Right lobe of liver (tissue), 6 donors: Measurements from ENCODE around the gene CHMP2A. TPM values are rescaled to one million over a fixed set of nuclear protein-coding genes. Genes with fewer than 3 reads are reported as not detected.
A peak's percentile ranks its signal among the peaks of the same experiment; 100 is the strongest.

Source experiments
- ATAC-seq, 4 donors: fragments of 200-7000 bp; cut with Tn5 transposase; one replicate each; pipeline ENCODE4 v1.9.1; 2020; ENCODE audit warnings: mild to moderate bottlenecking in 4 of 4, moderate library complexity in 4 of 4
- DNase-seq, 3 donors: peaks; one replicate each; pipeline ENCODE4 v3.0.0-alpha.2; 2020
- H3K27ac ChIP-seq, 3 donors: fragments of 200-600 bp; one replicate each; pipeline ENCODE4 v1.8.0; 2022
- H3K27me3 ChIP-seq, 2 donors: fragments of 200-600 bp; one replicate each; pipeline ENCODE4 v1.8.0; 2022
- H3K36me3 ChIP-seq, 4 donors: fragments of 200-600 bp; sonication (generic) in 1 of 4; one replicate each; pipeline versions ENCODE4 v1.5.1 to v1.8.0; 2017 to 2022; ENCODE audit warnings: control low read depth in 1 of 4
- H3K4me1 ChIP-seq, 4 donors: fragments of 200-600 bp; sonication (generic) in 1 of 4; one replicate each; pipeline versions ENCODE4 v1.5.1 to v1.8.0; 2017 to 2022; ENCODE audit warnings: control low read depth in 1 of 4
- H3K4me3 ChIP-seq, 3 donors: fragments of 200-600 bp; one replicate each; pipeline ENCODE4 v1.8.0; 2022
- H3K9me3 ChIP-seq, 4 donors: fragments of 200-600 bp; sonication (generic) in 1 of 4; one replicate each; pipeline versions ENCODE4 v1.5.1 to v1.8.0; 2017 to 2022; ENCODE audit warnings: control low read depth in 1 of 4
- CTCF ChIP-seq, 4 donors: fragments of 200-600 bp in 3 of 4; fragments of 450-650 bp in 1 of 4; IDR thresholded peaks; one replicate each; pipeline versions ENCODE4 v1.5.1 to v1.8.0; 2016 to 2022; ENCODE audit warnings: antibody characterized with exemption in 4 of 4, mild to moderate bottlenecking in 2 of 4
- POLR2A ChIP-seq: fragments of 450-650 bp; IDR thresholded peaks from one replicate; pipeline ENCODE4 v1.6.1; 2017; ENCODE audit warnings: antibody characterized with exemption, mild to moderate bottlenecking
- WGBS: methylation state at CpG from one replicate; pipeline ENCODE4 v1.1.6; 2018; ENCODE audit warnings: low coverage, low lambda C conversion rate; ENCODE audit not compliant: insufficient coverage; ENCODE audit errors: missing lambda C conversion rate; 5-methylcytosine and 5-hydroxymethylcytosine counted together
- intact Hi-C, 2 donors: fragments of 100-400 bp; cut with DNase I; formaldehyde crosslinking; loops; one replicate each; pipeline versions ENCODE4 v1.11.2 to v1.14.1; 2022
- long read RNA-seq: library from polyadenylated mRNA; unstranded; transcript quantifications from one replicate; pipeline ENCODE4 v2.0.0, GENCODE V29; 2019
- total RNA-seq, 6 experiments: library from RNA; depleted of rRNA in 2 of 6; stranded (reverse); fragments of >200 nt in 2 of 6; fragmentation: NEBNext Ultra II Directional in 3 of 6; extraction: Animal tissue kit (Norgen Biotek cat#: 25700) in 3 of 6; gene quantifications; one replicate each; pipeline versions ENCODE4 v1.1.0 to v1.2.4, GENCODE V29; 2016 to 2023
- donor health status: DM: no; HTN: yes; CAD: no.
- donor health status: DM: no; HTN: no; CAD: no.
- donor health status: DM: no; HTN: no; CAD: no.
- donor health status: DM: no; HTN: yes; CAD: no.
- donor health status: DM: no; HTN: yes; CAD: no.

The CHMP2A gene
- total RNA-seq: 10 to 100 TPM; 62.1 to 90.9 (median 70.7) TPM
- long read RNA-seq, transcript CHMP2A-201 (6 exons, 913 nt): major isoform, 23 of 33 reads
- long read RNA-seq, partial matches to known transcripts: 3 of 33 reads
- long read RNA-seq, other reads (novel, unspliced or antisense): 1 of 33 reads

DNA sequence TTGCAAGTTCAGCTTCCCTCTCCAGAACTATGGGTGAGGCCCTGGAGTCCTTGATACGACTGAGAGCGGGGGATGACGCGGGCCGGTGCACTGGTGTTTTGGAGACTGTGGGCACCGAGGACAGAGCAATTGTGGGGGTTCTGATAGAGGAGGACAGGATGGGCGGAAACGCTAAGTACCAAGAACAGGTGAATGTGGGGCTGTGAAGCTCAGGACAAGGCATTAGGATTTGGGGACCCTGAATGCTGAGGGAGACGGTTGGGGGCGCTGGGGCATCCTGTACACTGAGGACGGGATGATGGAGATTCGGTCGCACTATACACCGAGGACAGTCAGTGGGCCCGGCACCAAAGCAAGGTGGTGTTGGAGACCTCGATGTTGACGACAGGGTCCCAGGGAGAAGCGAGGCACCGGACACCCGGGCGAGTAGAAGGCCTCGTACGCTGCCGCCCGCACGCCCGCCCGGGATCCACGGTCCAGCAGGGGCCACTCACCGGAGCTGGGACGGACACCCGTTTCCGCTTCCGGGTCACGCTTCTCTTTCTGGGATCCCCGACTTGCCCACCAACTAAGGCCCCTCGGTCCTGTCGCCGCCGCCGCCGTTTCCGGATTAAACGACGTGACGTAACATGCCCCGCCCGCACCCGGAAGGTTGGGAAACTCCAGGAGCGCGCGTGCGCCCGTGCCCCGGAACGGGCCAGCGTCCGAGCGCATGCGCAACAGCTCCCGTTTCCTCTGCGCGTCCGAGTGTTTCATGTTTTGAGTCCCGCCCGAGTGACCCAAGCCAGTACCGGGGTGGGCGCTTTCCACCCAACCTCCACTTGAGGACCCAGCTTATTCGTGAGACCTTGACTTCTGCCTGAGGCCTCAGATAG is at the start of gene CHMP2A:
Gene CHMP2A, minus strand, starts transcription at position 612 of the 875 bp plus-strand sequence. CDS start 893 bp downstream, outside the sequence.
- ATAC-seq: peak; percentile 48 to 61 (median 54)
- H3K36me3 ChIP-seq: peaks cover 0 to 47% (median 19%) of the 10 kb centered on the region in 4 donors
- H3K4me1 ChIP-seq: peaks cover 0 to 24% (median 6%) of the 10 kb centered on the region in 4 donors

DNA sequence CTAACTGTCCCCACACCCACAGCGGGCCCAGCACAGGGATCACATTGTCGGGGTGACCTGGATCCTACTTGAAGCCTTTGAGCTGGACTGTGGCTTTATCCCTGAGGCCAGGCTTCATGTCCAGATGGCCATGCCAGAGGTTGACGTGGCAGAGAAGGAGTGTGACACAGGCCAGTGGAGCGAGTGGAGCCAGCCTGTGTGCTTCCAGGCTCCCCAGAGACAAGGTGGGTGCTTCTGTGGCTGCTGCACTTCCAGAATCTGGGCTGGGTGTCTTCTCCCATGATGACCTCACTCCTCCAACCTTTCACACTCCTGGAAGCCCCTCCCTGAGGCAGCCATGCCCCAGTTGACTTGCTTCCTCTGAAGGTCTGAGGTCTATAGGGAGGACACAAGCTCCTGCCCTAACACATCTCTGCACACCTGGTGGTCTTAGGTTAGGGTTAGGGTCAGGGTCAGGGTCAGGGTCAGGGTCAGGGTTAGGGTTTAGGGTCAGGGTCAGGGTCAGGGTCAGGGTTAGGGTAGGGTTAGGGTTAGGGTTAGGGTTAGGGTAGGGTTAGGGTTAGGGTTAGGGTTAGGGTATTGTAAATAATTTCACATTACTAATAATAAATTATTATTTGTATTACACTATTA is 31.3 kb upstream of the CHMP2A start:
- H3K27ac ChIP-seq: no peak overlapping the region
- WGBS: no CpG with 5 or more reads among the region's 4 CpGs
- peak in 1 of 3 donors; percentile 5 for DNase-seq
- no peak overlapping the region for H3K4me3 ChIP-seq
- no peaks in the 10 kb centered on the region for H3K9me3 ChIP-seq
- H3K27me3 ChIP-seq: no peaks in the 10 kb centered on the region
- H3K4me1 ChIP-seq: no peaks in the 10 kb centered on the region
- H3K36me3 ChIP-seq: peaks cover 0 to 10% (median 0%) of the 10 kb centered on the region in 4 donors
- TF ChIP-seq CTCF (IDR thresholded peaks at IDR 0.05) (no peak), POLR2A (no peak)
- intact Hi-C loops: no loop called here
- ATAC-seq: peak in 1 of 4 donors; percentile 24

More for the DNA sequence above, at the start of gene CHMP2A:
- 1% methylated on average over 23 of the region's 69 CpGs for WGBS
- intact Hi-C loops: no loop called here
- Histone ChIP-seq H3K27ac (peak within 1 kb of the TSS; percentile 76 to 90 (median 83)), H3K4me3 (peak within 1 kb of the TSS; percentile 37 to 90 (median 89)), H3K27me3 (no peaks in the 10 kb centered on the region), H3K9me3 (no peaks in the 10 kb centered on the region)
- peak; percentile 64 for TF ChIP-seq POLR2A
- TF ChIP-seq CTCF (IDR thresholded peaks at IDR 0.05): no peak
- peak; percentile 99 for DNase-seq

DNA sequence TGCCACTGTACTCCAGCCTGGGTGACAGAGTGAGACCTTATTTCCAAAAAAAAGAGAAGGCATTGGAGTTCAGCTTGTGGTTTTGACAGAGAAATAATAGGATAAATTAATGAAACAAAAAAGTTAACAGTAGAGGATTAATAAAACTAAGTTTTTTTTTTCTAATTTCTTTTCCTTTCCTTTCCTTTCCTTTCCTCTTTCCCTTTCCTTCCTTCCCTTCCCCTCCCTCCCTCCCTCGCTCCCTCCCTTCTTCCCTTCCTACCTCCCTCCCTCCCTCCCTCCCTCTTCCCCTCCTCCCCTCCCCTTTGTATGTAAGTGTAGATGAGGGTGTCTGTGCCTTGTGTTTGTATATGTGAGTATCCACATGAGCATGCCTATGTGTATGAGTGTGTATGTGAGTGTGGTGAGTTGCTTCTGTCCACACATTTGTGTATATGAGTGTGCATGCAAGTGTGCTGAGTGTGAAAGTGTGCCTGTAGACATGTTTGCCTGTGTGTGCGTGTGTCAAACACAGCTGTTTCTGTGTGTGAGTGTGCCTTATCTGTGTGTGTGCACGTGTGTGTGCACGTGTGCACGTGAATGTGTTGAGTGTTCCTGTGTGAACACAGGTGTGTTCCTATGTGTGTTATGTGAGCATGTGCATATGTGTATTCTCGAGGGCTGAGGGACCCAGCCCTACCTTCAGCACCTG is 30.7 kb upstream of the CHMP2A start:
- Histone ChIP-seq H3K4me1 (no peaks in the 10 kb centered on the region), H3K27me3 (no peaks in the 10 kb centered on the region), H3K9me3 (no peaks in the 10 kb centered on the region), H3K27ac (no peak overlapping the region), H3K4me3 (no peak overlapping the region), H3K36me3 (peaks cover 0 to 11% (median 0%) of the 10 kb centered on the region in 4 donors)
- intact Hi-C loops: no loop called here
- TF ChIP-seq POLR2A (no peak), CTCF (IDR thresholded peaks at IDR 0.05) (no peak)
- ATAC-seq: no peak
- no peak for DNase-seq
- WGBS: 94% methylated on average over 2 of the region's 6 CpGs
